ENCODE results near the gene ZDHHC19.

DNA sequence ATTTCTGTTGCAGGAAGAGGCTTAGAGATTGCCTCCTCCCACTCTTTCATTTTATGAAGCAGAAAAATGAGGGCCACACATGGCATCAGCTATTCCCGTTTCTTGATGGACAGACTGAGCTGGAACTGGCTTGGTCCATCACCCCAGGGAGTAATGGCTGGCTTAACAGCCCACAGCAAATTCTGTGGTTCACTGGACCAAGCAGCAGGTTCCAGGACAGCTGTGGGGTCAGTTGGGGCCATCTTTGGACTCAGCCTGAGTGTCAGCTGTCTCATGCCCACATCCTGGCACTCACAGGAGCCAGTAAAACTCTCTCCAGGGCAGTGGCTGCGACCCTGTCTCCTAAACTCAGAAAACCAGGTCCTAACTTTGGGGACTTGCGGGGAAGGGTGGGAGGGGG is 36.5 kb downstream of the ZDHHC19 start:
- TF ChIP-seq, protein P1, sequence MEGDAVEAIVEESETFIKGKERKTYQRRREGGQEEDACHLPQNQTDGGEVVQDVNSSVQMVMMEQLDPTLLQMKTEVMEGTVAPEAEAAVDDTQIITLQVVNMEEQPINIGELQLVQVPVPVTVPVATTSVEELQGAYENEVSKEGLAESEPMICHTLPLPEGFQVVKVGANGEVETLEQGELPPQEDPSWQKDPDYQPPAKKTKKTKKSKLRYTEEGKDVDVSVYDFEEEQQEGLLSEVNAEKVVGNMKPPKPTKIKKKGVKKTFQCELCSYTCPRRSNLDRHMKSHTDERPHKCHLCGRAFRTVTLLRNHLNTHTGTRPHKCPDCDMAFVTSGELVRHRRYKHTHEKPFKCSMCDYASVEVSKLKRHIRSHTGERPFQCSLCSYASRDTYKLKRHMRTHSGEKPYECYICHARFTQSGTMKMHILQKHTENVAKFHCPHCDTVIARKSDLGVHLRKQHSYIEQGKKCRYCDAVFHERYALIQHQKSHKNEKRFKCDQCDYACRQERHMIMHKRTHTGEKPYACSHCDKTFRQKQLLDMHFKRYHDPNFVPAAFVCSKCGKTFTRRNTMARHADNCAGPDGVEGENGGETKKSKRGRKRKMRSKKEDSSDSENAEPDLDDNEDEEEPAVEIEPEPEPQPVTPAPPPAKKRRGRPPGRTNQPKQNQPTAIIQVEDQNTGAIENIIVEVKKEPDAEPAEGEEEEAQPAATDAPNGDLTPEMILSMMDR (IDR thresholded peaks at IDR 0.05; ENCODE audit: borderline replicate concordance, extremely low read depth, low read length, poor library complexity, severe bottlenecking): no peak
- TF ChIP-seq EZH2 (IDR thresholded peaks at IDR 0.05; ENCODE audit: borderline replicate concordance, low read depth, low read length, severe bottlenecking): no peak

Measured in DND-41 (cell line).